SW 1271 (cell line): ENCODE data around the gene CTSF.
"Not testable (repeated sequence)": the region's sequence is repeated elsewhere in the genome, so short reads cannot be mapped to it uniquely, and the experiment has no call there.

Experiments
- DNase-seq, 2 experiments: peaks; one replicate each; lab custom pipeline; 2025; lab: John Stamatoyannopoulos, UW

CTSF gene

GRCh38 chr11:66568124-66568916, at the start of gene CTSF:
Gene CTSF (minus strand): TSS chr11:66568606. CDS start chr11:66568486, 120 bp downstream.
- DNase-seq = peak; percentile 42 to 70

- peak; percentile 52 to 60 for DNase-seq
Measured at GRCh38 chr11:66617155-66617834, 48.9 kb upstream of the CTSF start.

- peak; percentile 95 to 97 for DNase-seq
Measured at GRCh38 chr11:66616379-66617154, 48.2 kb upstream of the CTSF start, which contains the start of gene RBM14. Gene RBM14 (plus strand): TSS chr11:66616630. CDS start chr11:66616721, 91 bp downstream.

GRCh38 chr11:66614073-66614472, 45.7 kb upstream of the CTSF start:
- DNase-seq = no peak

- no peak for DNase-seq
Measured at GRCh38 chr11:66612458-66612857, 44.1 kb upstream of the CTSF start.

GRCh38 chr11:66609721-66610617, 41.6 kb upstream of the CTSF start:
- no peak for DNase-seq

- no peak for DNase-seq
Measured at GRCh38 chr11:66607126-66607834, 38.9 kb upstream of the CTSF start.

- DNase-seq = not testable (repeated sequence)
Measured at GRCh38 chr11:66606608-66607007, 38.2 kb upstream of the CTSF start.

- no peak for DNase-seq
Measured at GRCh38 chr11:66604155-66604554, 35.7 kb upstream of the CTSF start.

- no peak for DNase-seq
Measured at GRCh38 chr11:66603072-66603471, 34.7 kb upstream of the CTSF start.

GRCh38 chr11:66600631-66601233, 32.3 kb upstream of the CTSF start:
- DNase-seq = no peak

GRCh38 chr11:66600219-66600618, 31.8 kb upstream of the CTSF start:
- no peak for DNase-seq

GRCh38 chr11:66598993-66599392, 30.6 kb upstream of the CTSF start:
- DNase-seq = no peak

- DNase-seq = no peak
Measured at GRCh38 chr11:66595245-66595904, 27.0 kb upstream of the CTSF start.

- no peak for DNase-seq
Measured at GRCh38 chr11:66593650-66594049, 25.2 kb upstream of the CTSF start.

GRCh38 chr11:66593303-66593635, 24.9 kb upstream of the CTSF start:
- no peak for DNase-seq

- peak; percentile 85 to 95 for DNase-seq
Measured at GRCh38 chr11:66592457-66593302, 24.3 kb upstream of the CTSF start, which contains the start of the genes CCDC87 and CCS. Gene CCDC87 (minus strand): TSS chr11:66593063. CDS start chr11:66593015, 48 bp downstream. Gene CCS (plus strand): TSS chr11:66593185. CDS start chr11:66593262, 77 bp downstream.

GRCh38 chr11:66591175-66591574, 22.8 kb upstream of the CTSF start:
- DNase-seq = no peak
